DND-41 (cell line): ENCODE measurements around the gene FGFBP2.

Experiments
- ATAC-seq: fragments of 200-7000 bp; cut with Tn5 transposase; 3 replicates; pipeline ENCODE4 v1.9.1; 2021; ENCODE audit warnings: low read depth; ENCODE audit not compliant: insufficient read depth
- DNase-seq: peaks from one replicate; pipeline ENCODE4 v3.0.0-alpha.2; 2020
- H2AFZ ChIP-seq: 2 replicates; pipeline ENCODE4 v1.6.0; 2012; ENCODE audit warnings: low read depth, low read length
- H3K27ac ChIP-seq: 2 replicates; pipeline ENCODE4 v1.5.1; 2012; ENCODE audit warnings: low read length, inconsistent platforms
- H3K27me3 ChIP-seq: fragments of 200-600 bp; sonication (generic); 2 replicates; pipeline ENCODE4 v1.6.0; 2012; ENCODE audit warnings: low read length, mild to moderate bottlenecking, inconsistent platforms; ENCODE audit not compliant: insufficient read depth, poor library complexity
- H3K36me3 ChIP-seq: 2 replicates; pipeline ENCODE4 v1.5.1; 2012; ENCODE audit warnings: low read length, inconsistent platforms; ENCODE audit not compliant: insufficient read depth
- H3K4me1 ChIP-seq: 2 replicates; pipeline ENCODE4 v1.5.1; 2012; ENCODE audit warnings: mild to moderate bottlenecking, low read length; ENCODE audit not compliant: insufficient read depth
- H3K4me2 ChIP-seq: 2 replicates; pipeline ENCODE4 v1.6.0; 2012; ENCODE audit warnings: mild to moderate bottlenecking, moderate library complexity, low read length, inconsistent platforms; ENCODE audit not compliant: insufficient read depth
- H3K4me3 ChIP-seq, 2 experiments: fragments of 200-600 bp in 1 of 2; shearing (Covaris generic) in 1 of 2; 2 replicates each; pipeline ENCODE4 v1.5.1; 2012 to 2016; ENCODE audit warnings: inconsistent platforms in 2 of 2, low read length in 2 of 2, mild to moderate bottlenecking in 2 of 2, low read depth in 1 of 2, moderate library complexity in 1 of 2
- H3K79me2 ChIP-seq: 2 replicates; pipeline ENCODE4 v1.6.0; 2012; ENCODE audit warnings: low read length, inconsistent platforms; ENCODE audit not compliant: insufficient read depth
- H3K9ac ChIP-seq: 2 replicates; pipeline ENCODE4 v1.6.0; 2012; ENCODE audit warnings: low read depth, mild to moderate bottlenecking, inconsistent platforms, low read length, moderate library complexity
- H3K9me3 ChIP-seq: 2 replicates; pipeline ENCODE4 v1.5.1; 2012; ENCODE audit warnings: low read length, moderate library complexity, mild to moderate bottlenecking, inconsistent platforms; ENCODE audit not compliant: insufficient read depth, severe bottlenecking
- H4K20me1 ChIP-seq: 2 replicates; pipeline ENCODE4 v1.6.0; 2012; ENCODE audit warnings: low read length; ENCODE audit not compliant: insufficient read depth
- EZH2 ChIP-seq: IDR thresholded peaks from 3 replicates; pipeline ENCODE4 v1.6.1; 2012; ENCODE audit warnings: borderline replicate concordance, low read depth, mild to moderate bottlenecking, moderate library complexity, low read length, inconsistent platforms; ENCODE audit not compliant: severe bottlenecking
- TF ChIP-seq, protein P1 (sequence below): IDR thresholded peaks from 2 replicates; pipeline ENCODE4 v1.5.1; 2012; ENCODE audit warnings: borderline replicate concordance, low read length, moderate library complexity, mild to moderate bottlenecking; ENCODE audit not compliant: poor library complexity, severe bottlenecking; ENCODE audit errors: extremely low read depth

FGFBP2 gene

GRCh38 chr4:15914291-15914690 lies 48.7 kb downstream of the FGFBP2 start:
- H3K4me3 ChIP-seq, result no peak overlapping the region
- no peaks in the 10 kb centered on the region for H3K79me2 ChIP-seq
- no peak overlapping the region for H3K27ac ChIP-seq
- no peaks in the 10 kb centered on the region for H3K9me3 ChIP-seq
- no peaks in the 10 kb centered on the region for H4K20me1 ChIP-seq
- no peak overlapping the region for H3K4me2 ChIP-seq
- DNase-seq, result no peak
- peaks cover 5% of the 10 kb centered on the region for H3K27me3 ChIP-seq
- no peak for ATAC-seq
- H2AFZ ChIP-seq, result no peak overlapping the region
- TF ChIP-seq, protein P1, sequence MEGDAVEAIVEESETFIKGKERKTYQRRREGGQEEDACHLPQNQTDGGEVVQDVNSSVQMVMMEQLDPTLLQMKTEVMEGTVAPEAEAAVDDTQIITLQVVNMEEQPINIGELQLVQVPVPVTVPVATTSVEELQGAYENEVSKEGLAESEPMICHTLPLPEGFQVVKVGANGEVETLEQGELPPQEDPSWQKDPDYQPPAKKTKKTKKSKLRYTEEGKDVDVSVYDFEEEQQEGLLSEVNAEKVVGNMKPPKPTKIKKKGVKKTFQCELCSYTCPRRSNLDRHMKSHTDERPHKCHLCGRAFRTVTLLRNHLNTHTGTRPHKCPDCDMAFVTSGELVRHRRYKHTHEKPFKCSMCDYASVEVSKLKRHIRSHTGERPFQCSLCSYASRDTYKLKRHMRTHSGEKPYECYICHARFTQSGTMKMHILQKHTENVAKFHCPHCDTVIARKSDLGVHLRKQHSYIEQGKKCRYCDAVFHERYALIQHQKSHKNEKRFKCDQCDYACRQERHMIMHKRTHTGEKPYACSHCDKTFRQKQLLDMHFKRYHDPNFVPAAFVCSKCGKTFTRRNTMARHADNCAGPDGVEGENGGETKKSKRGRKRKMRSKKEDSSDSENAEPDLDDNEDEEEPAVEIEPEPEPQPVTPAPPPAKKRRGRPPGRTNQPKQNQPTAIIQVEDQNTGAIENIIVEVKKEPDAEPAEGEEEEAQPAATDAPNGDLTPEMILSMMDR, result no peak
- TF ChIP-seq EZH2, result no peak
- no peaks in the 10 kb centered on the region for H3K36me3 ChIP-seq
- no peaks in the 10 kb centered on the region for H3K4me1 ChIP-seq
- no peak overlapping the region for H3K9ac ChIP-seq

DNA sequence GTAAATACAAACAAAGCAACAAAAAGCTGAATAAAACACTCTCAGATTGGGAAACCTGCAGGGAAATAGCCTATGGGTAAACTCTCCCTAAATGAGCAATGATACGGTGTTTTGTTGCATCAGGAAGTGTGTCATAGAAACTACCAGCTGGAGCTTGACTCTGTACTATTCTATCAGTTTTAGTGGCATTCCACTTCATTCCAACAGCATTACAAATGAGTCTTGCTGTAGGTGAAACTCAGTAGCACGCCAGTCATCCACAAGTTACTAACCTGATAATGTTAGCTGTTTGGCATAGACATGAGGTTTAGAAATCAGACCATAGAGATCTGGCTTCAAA lies 49.4 kb downstream of the FGFBP2 start:
- no peak overlapping the region for H3K27ac ChIP-seq
- H2AFZ ChIP-seq, result no peak overlapping the region
- ATAC-seq (no peak), DNase-seq (no peak)
- no peak overlapping the region for H3K9ac ChIP-seq
- no peaks in the 10 kb centered on the region for H4K20me1 ChIP-seq
- no peak overlapping the region for H3K4me2 ChIP-seq
- H3K36me3 ChIP-seq, result no peaks in the 10 kb centered on the region
- H3K4me3 ChIP-seq, result no peak overlapping the region
- TF ChIP-seq, protein P1, result no peak
- TF ChIP-seq EZH2, result no peak
- peaks cover 2% of the 10 kb centered on the region for H3K27me3 ChIP-seq
- H3K79me2 ChIP-seq, result no peaks in the 10 kb centered on the region
- no peaks in the 10 kb centered on the region for H3K9me3 ChIP-seq
- H3K4me1 ChIP-seq, result no peaks in the 10 kb centered on the region

DNA sequence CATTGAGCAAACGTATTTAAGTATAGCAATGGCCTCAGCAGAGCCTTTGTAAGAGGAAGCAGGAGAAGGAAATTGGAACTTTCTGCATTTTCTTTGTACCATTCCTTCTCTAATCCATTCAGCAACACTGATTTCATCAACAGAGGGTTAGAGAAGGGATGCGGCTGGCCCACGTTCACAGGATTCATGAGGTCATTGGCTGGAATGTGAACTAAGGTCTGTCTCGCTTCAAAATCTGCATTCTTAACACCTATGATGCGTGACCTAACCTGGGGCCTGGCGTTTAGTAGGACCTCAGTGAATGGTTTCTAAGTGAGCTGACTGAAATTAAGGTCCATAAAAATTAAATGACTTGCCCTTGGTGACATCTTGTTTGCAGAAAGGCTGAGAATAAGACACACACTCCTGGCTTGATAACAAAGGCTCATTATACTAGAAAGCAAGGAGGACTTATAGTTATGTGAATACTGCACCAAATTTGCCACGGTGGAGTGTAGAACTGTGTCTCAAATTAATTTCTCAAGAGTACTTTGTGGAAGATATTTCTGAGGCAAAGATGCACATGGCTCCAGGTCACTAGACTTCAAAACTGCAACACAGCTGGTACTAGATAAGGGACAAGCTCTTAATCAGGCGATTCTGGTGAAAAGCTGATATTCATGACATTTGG lies 49.9 kb downstream of the FGFBP2 start:
- Histone ChIP-seq H3K4me2 (no peak overlapping the region), H3K4me3 (no peak overlapping the region), H2AFZ (no peak overlapping the region), H3K9ac (no peak overlapping the region), H4K20me1 (no peaks in the 10 kb centered on the region), H3K79me2 (no peaks in the 10 kb centered on the region), H3K9me3 (no peaks in the 10 kb centered on the region), H3K36me3 (no peaks in the 10 kb centered on the region), H3K27ac (no peak overlapping the region), H3K4me1 (no peaks in the 10 kb centered on the region), H3K27me3 (no peaks in the 10 kb centered on the region)
- TF ChIP-seq, protein P1, result no peak
- TF ChIP-seq EZH2, result no peak
- ATAC-seq (no peak), DNase-seq (no peak)

GRCh38 chr4:15912236-15912635 lies 50.7 kb downstream of the FGFBP2 start:
- no peak overlapping the region for H2AFZ ChIP-seq

More at GRCh38 chr4:15912236-15912635, 50.7 kb downstream of the FGFBP2 start:
- Histone ChIP-seq H3K4me3 (no peak overlapping the region), H3K9ac (no peak overlapping the region), H3K36me3 (no peaks in the 10 kb centered on the region), H4K20me1 (no peaks in the 10 kb centered on the region), H3K27me3 (no peaks in the 10 kb centered on the region), H3K9me3 (no peaks in the 10 kb centered on the region), H3K79me2 (no peaks in the 10 kb centered on the region), H3K4me1 (no peaks in the 10 kb centered on the region), H3K27ac (no peak overlapping the region), H3K4me2 (no peak overlapping the region)
- DNase-seq (no peak), ATAC-seq (no peak)
- no peak for TF ChIP-seq EZH2
- TF ChIP-seq, protein P1, result no peak
